ENCODE results near the gene RAB11FIP5.

RAB11FIP5 gene

GRCh38 chr2:73037947-73038585 lies 74.7 kb downstream of the RAB11FIP5 start:
- no peak for TF ChIP-seq CTCF (IDR thresholded peaks at IDR 0.05; ENCODE audit: insufficient read depth, low read length, missing control alignments)
- POLR2A ChIA-PET: no interaction called here
- DNase-seq (ENCODE audit: low read depth, low spot score): no peak
- H3K4me3 ChIP-seq (ENCODE audit: low read depth, low read length): no peak overlapping the region
- CTCF ChIA-PET: interaction anchor here (1.2 to 1.8 kb wide), 3 partner anchors 118 to 145 kb away, joined by 3 to 5 read pairs (median 5); no protein-coding TSS in a partner anchor

- no peak overlapping the region for H3K4me3 ChIP-seq (ENCODE audit: low read depth, low read length)
- DNase-seq (ENCODE audit: low read depth, low spot score): no peak
- POLR2A ChIA-PET: no interaction called here
- CTCF ChIA-PET: no interaction called here
- no peak for TF ChIP-seq CTCF (IDR thresholded peaks at IDR 0.05; ENCODE audit: insufficient read depth, low read length, missing control alignments)
Observed at GRCh38 chr2:73036766-73037165, 76.0 kb downstream of the RAB11FIP5 start.

- no peak for DNase-seq (ENCODE audit: low read depth, low spot score)
- ChIA-PET POLR2A (no interaction called here), CTCF (interaction anchor here (0.7 to 0.9 kb wide), 2 partner anchors 44 to 81 kb away, joined by 3 read pairs; no protein-coding TSS in a partner anchor)
- no peak for TF ChIP-seq CTCF (IDR thresholded peaks at IDR 0.05; ENCODE audit: insufficient read depth, low read length, missing control alignments)
- no peak overlapping the region for H3K4me3 ChIP-seq (ENCODE audit: low read depth, low read length)
Observed at GRCh38 chr2:73035899-73036711, 76.6 kb downstream of the RAB11FIP5 start.

- POLR2A ChIA-PET: interaction anchor here (0.6 kb wide), 1 partner anchor 27 kb away, joined by 5 read pairs; no protein-coding TSS in a partner anchor
- CTCF ChIA-PET: no interaction called here
- no peak for TF ChIP-seq CTCF (IDR thresholded peaks at IDR 0.05; ENCODE audit: insufficient read depth, low read length, missing control alignments)
- no peak for DNase-seq (ENCODE audit: low read depth, low spot score)
- H3K4me3 ChIP-seq (ENCODE audit: low read depth, low read length): no peak overlapping the region
Observed at GRCh38 chr2:73034661-73035375, 77.9 kb downstream of the RAB11FIP5 start.

GRCh38 chr2:73033766-73034381 lies 78.9 kb downstream of the RAB11FIP5 start:
- no peak for TF ChIP-seq CTCF (IDR thresholded peaks at IDR 0.05; ENCODE audit: insufficient read depth, low read length, missing control alignments)
- ChIA-PET CTCF (no interaction called here), POLR2A (no interaction called here)
- H3K4me3 ChIP-seq (ENCODE audit: low read depth, low read length): no peak overlapping the region
- DNase-seq (ENCODE audit: low read depth, low spot score): no peak

Measured in AG04449 (cell line).